HepG2 (cell line): Measurements from ENCODE around the gene MRPL28. TPM values are rescaled to one million over a fixed set of nuclear protein-coding genes. Genes with fewer than 3 reads are reported as not detected.

Source experiments
- BCL6 ChIP-seq: IDR thresholded peaks from 2 replicates; pipeline ENCODE4 v1.6.1; 2016; ENCODE audit warnings: missing genetic modification reagents, missing compliant biosample characterization
- DNMT3B ChIP-seq: conservative IDR thresholded peaks from 2 replicates; pipeline ENCODE4 v1.6.1; 2016; ENCODE audit warnings: missing biosample characterization, control low read depth
- GPN1 ChIP-seq: sonication (generic); formaldehyde crosslinking; IDR thresholded peaks from 2 replicates; pipeline ENCODE4 v1.5.1; 2020; ENCODE audit warnings: missing genetic modification reagents, borderline replicate concordance
- NFKB2 ChIP-seq: sonication (generic); formaldehyde crosslinking; IDR thresholded peaks from 2 replicates; pipeline ENCODE4 v1.4.0; 2020; ENCODE audit warnings: missing genetic modification reagents, borderline replicate concordance
- NFRKB ChIP-seq: fragments of 450-650 bp; IDR thresholded peaks from 2 replicates; pipeline ENCODE4 v1.6.1; 2017
- RXRB ChIP-seq: IDR thresholded peaks from 2 replicates; pipeline ENCODE4 v1.6.1; 2016; ENCODE audit warnings: borderline replicate concordance, missing genetic modification reagents, missing compliant biosample characterization
- SALL1 ChIP-seq: sonication (generic); formaldehyde crosslinking; IDR thresholded peaks from 2 replicates; pipeline ENCODE4 v1.8.0; 2022; ENCODE audit warnings: mild to moderate bottlenecking, missing genetic modification reagents
- SRSF9 ChIP-seq: fragments of 200-400 bp; formaldehyde crosslinking; IDR thresholded peaks from 2 replicates; pipeline ENCODE4 v1.6.1; 2018; ENCODE audit warnings: borderline replicate concordance, mild to moderate bottlenecking, low read depth, low read length; ENCODE audit not compliant: insufficient read depth, poor library complexity, severe bottlenecking
- SUZ12 ChIP-seq: fragments of 150-350 bp; IDR thresholded peaks from 2 replicates; pipeline ENCODE4 v1.6.1; 2014; ENCODE audit warnings: low read depth, low read length
- ZNF234 ChIP-seq: sonication (generic); formaldehyde crosslinking; conservative IDR thresholded peaks from 2 replicates; pipeline ENCODE4 v1.5.1; 2020; ENCODE audit warnings: mild to moderate bottlenecking, missing genetic modification reagents
- ZNF460 ChIP-seq: sonication (generic); formaldehyde crosslinking; IDR thresholded peaks from 2 replicates; pipeline ENCODE4 v1.5.1; 2020; ENCODE audit warnings: missing genetic modification reagents, mild to moderate bottlenecking, borderline replicate concordance
- ZNF792 ChIP-seq: IDR thresholded peaks from 2 replicates; pipeline ENCODE4 v1.6.1; 2016
- ZNF878 ChIP-seq: sonication (generic); formaldehyde crosslinking; IDR thresholded peaks from 2 replicates; pipeline ENCODE4 v1.8.1; 2023; ENCODE audit warnings: mild to moderate bottlenecking, missing genetic modification reagents, moderate library complexity
- polyA plus RNA-seq, 8 experiments: library from polyadenylated mRNA; depleted of rRNA in 3 of 8; stranded (reverse) in 7 of 8; unstranded in 1 of 8; fragments of >200 nt; fragmentation: Illumina TruSeq in 4 of 8; extraction: Trizol in 4 of 8; gene quantifications; 2 replicates each; pipeline versions ENCODE4 v1.2.1 to v1.2.3, GENCODE V29; 2011 to 2016; ENCODE audit warnings: low read depth in 4 of 8, missing spikeins in 1 of 8, mixed read lengths in 1 of 8; ENCODE audit not compliant: insufficient read depth in 1 of 8
- total RNA-seq, 5 experiments: library from RNA; depleted of rRNA; stranded (reverse); fragments of >200 nt; fragmentation: Illumina TruSeq; extraction: Trizol; gene quantifications; 2 replicates each; pipeline ENCODE4 v1.2.3, GENCODE V29; 2016; ENCODE audit warnings: low read depth in 1 of 5
- TF ChIP-seq, protein P1 (sequence below): sonication (generic); formaldehyde crosslinking; IDR thresholded peaks from 2 replicates; pipeline ENCODE4 v1.5.0; 2020; ENCODE audit warnings: mild to moderate bottlenecking, missing genetic modification reagents
- TF ChIP-seq, protein P2 (sequence below): sonication (generic); formaldehyde crosslinking; IDR thresholded peaks from 2 replicates; pipeline ENCODE4 v1.9.0; 2021; ENCODE audit warnings: missing genetic modification reagents, borderline replicate concordance
- TF ChIP-seq, protein P3 (sequence below): sonication (generic); formaldehyde crosslinking; IDR thresholded peaks from 2 replicates; pipeline ENCODE4 v1.4.0; 2020; ENCODE audit warnings: low read depth, mild to moderate bottlenecking, missing genetic modification reagents
- TF ChIP-seq, protein P4 (sequence below): sonication (generic); formaldehyde crosslinking; IDR thresholded peaks from 2 replicates; pipeline ENCODE4 v1.4.0; 2020; ENCODE audit warnings: missing genetic modification reagents
- TF ChIP-seq, protein P5 (sequence below): sonication (generic); formaldehyde crosslinking; IDR thresholded peaks from 2 replicates; pipeline ENCODE4 v1.4.0; 2020; ENCODE audit warnings: mild to moderate bottlenecking, missing genetic modification reagents

Gene MRPL28
- total and polyA plus RNA-seq, 2 of the 13 experiments (the other 11 are each of a cell fraction or from before 2014, with no cell fraction given) = 114 to 135 TPM

DNA sequence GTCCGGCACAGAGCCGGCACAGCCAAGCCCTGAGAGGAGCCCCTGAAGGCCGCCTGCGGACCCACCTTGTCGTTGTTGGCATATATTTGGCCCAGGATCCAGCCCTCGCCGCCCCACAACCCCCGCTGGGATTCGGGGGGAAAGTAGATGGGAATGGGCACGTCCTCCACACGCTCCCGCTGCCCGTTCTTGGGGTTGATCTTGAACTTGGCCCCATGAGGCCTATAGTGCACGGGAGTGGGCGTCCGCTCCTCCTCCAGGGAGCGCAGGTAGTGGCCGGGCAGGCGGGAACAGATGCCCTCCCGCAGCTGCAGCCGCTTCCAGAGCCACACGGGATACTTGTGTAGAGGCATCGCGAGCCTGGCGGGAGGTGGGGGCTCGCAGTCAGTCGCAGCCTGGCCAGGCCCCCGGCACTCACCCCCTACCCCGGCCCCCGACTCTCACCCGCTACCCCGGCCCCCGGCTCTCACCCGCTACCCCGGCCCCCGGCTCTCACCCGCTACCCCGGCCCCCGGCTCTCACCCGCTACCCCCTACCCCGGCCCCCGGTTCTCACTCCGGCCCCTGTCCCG lies 387 bp downstream of the MRPL28 start (continued):
- TF ChIP-seq, protein P1, sequence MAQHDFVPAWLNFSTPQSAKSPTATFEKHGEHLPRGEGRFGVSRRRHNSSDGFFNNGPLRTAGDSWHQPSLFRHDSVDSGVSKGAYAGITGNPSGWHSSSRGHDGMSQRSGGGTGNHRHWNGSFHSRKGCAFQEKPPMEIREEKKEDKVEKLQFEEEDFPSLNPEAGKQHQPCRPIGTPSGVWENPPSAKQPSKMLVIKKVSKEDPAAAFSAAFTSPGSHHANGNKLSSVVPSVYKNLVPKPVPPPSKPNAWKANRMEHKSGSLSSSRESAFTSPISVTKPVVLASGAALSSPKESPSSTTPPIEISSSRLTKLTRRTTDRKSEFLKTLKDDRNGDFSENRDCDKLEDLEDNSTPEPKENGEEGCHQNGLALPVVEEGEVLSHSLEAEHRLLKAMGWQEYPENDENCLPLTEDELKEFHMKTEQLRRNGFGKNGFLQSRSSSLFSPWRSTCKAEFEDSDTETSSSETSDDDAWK (CRISPR knock-in tag) = no peak
- TF ChIP-seq, protein P2, sequence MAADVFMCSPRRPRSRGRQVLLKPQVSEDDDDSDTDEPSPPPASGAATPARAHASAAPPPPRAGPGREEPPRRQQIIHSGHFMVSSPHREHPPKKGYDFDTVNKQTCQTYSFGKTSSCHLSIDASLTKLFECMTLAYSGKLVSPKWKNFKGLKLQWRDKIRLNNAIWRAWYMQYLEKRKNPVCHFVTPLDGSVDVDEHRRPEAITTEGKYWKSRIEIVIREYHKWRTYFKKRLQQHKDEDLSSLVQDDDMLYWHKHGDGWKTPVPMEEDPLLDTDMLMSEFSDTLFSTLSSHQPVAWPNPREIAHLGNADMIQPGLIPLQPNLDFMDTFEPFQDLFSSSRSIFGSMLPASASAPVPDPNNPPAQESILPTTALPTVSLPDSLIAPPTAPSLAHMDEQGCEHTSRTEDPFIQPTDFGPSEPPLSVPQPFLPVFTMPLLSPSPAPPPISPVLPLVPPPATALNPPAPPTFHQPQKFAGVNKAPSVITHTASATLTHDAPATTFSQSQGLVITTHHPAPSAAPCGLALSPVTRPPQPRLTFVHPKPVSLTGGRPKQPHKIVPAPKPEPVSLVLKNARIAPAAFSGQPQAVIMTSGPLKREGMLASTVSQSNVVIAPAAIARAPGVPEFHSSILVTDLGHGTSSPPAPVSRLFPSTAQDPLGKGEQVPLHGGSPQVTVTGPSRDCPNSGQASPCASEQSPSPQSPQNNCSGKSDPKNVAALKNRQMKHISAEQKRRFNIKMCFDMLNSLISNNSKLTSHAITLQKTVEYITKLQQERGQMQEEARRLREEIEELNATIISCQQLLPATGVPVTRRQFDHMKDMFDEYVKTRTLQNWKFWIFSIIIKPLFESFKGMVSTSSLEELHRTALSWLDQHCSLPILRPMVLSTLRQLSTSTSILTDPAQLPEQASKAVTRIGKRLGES (CRISPR knock-in tag) = no peak
- TF ChIP-seq ZNF460 (CRISPR knock-in tag) = no peak
- no peak for TF ChIP-seq ZNF234 (CRISPR knock-in tag)
- no peak for TF ChIP-seq SALL1
- TF ChIP-seq NFRKB = no peak
- no peak for TF ChIP-seq DNMT3B (CRISPR knock-in tag)
- no peak for TF ChIP-seq ZNF792 (CRISPR knock-in tag)
- TF ChIP-seq ZNF878 (CRISPR knock-in tag) = no peak
- no peak for TF ChIP-seq SRSF9
- TF ChIP-seq, protein P3, sequence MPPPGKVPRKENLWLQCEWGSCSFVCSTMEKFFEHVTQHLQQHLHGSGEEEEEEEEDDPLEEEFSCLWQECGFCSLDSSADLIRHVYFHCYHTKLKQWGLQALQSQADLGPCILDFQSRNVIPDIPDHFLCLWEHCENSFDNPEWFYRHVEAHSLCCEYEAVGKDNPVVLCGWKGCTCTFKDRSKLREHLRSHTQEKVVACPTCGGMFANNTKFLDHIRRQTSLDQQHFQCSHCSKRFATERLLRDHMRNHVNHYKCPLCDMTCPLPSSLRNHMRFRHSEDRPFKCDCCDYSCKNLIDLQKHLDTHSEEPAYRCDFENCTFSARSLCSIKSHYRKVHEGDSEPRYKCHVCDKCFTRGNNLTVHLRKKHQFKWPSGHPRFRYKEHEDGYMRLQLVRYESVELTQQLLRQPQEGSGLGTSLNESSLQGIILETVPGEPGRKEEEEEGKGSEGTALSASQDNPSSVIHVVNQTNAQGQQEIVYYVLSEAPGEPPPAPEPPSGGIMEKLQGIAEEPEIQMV = no peak
- no peak for TF ChIP-seq GPN1 (CRISPR knock-in tag)
- 0 out of 2 replicates have a peak, but pooled peaks have one; percentile 11 for TF ChIP-seq NFKB2 (CRISPR knock-in tag)
- TF ChIP-seq, protein P4, sequence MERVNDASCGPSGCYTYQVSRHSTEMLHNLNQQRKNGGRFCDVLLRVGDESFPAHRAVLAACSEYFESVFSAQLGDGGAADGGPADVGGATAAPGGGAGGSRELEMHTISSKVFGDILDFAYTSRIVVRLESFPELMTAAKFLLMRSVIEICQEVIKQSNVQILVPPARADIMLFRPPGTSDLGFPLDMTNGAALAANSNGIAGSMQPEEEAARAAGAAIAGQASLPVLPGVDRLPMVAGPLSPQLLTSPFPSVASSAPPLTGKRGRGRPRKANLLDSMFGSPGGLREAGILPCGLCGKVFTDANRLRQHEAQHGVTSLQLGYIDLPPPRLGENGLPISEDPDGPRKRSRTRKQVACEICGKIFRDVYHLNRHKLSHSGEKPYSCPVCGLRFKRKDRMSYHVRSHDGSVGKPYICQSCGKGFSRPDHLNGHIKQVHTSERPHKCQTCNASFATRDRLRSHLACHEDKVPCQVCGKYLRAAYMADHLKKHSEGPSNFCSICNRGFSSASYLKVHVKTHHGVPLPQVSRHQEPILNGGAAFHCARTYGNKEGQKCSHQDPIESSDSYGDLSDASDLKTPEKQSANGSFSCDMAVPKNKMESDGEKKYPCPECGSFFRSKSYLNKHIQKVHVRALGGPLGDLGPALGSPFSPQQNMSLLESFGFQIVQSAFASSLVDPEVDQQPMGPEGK (CRISPR knock-in tag) = 0 out of 2 replicates have a peak, but pooled peaks have one; percentile 23
- TF ChIP-seq RXRB (CRISPR knock-in tag) = 0 out of 2 replicates have a peak, but pooled peaks have one; percentile 42
- peak; percentile 40; the same call in 1 of the 2 replicates for TF ChIP-seq BCL6 (CRISPR knock-in tag)
- TF ChIP-seq, protein P5, sequence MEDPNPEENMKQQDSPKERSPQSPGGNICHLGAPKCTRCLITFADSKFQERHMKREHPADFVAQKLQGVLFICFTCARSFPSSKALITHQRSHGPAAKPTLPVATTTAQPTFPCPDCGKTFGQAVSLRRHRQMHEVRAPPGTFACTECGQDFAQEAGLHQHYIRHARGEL (CRISPR knock-in tag) = no peak
- TF ChIP-seq SUZ12 = no peak
